Activated effector memory CD4-positive, alpha-beta T cell treated with Interleukin-2 at 50 U/mL for 16 hours (primary cell): ENCODE data around the gene PIWIL1.

Experiments used
- DNase-seq: peaks from one replicate; pipeline ENCODE4 v3.0.0-alpha.2; 2020

Gene PIWIL1

DNA sequence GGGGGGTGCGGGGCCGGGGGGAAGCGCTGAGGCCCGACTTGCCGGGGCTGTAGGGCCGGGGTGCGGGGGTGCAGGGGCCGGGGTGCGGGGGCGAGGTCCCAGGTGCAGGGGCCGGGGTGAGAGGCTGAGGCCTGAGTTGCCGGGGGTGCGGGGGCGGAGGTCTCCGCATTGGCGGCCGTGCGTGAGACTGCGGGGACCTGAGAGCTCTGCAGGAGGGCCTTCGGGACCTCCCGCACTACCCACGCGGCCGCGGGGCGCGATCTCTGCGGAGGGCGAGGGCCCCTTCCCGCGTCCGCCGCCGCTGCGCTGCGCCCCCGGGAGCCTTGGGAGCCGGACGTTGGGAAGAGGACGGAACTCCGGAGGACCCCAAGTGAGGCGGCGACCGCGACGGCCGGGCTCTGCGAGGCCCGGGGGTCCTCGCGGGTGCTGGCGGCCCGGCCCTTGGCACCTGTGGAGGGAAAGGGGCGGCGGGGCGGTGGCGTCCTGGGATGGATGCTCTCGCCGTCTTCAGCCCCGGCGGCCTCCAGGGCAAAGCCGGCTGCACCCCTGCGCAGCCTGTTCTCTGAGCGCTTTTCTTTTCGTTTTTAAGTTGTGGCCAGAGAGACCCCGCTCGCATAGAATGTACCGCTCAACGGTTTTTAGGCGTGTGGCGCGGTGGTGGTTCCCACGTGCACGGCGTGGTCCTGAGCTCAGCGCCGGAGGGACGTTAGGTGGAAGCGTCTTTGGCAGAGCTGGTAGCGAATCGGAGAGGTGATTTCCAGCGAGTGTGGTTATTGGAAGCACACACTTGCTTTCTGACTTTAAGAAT lies 1.3 kb downstream of the PIWIL1 start:
- no peak for DNase-seq

DNA sequence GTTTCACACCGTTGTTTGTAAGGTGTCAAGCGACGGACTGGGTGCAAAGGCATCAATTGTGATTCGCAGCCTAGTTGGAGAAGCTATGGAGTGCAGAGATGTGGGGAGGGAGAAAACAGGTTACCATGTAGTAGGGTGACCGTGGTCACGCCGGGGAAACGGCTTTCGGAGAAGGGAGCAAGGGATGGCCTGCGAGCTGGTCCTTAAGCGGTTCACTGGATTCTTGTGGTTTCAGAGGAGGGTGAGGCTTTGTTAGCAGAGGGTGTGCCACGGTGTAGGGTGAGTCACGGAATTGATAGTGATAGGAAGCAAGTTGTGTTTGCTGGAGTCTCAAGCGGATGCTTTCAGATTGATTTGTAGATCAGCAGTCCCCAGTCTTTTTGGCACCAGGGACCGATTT lies 2.3 kb downstream of the PIWIL1 start:
- DNase-seq, result no peak

DNA sequence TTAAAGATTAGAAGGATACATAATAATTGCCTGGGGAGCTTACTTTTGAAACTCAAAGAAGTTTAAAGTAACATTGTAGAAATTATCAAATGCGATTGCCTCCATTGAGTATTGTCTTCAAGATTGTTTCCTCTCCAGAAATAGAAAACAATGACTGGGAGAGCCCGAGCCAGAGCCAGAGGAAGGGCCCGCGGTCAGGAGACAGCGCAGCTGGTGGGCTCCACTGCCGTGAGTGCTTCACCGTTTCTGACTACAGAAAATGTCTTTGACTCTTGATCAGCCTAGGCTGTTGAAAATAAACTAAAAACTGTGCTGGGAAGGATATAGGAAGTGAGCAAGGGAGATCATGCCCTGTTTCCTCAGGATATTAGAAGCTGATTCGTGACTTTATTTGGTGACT lies 4.8 kb downstream of the PIWIL1 start:
- DNase-seq, result no peak

- DNase-seq, result no peak
These were observed 5.2 kb downstream of the PIWIL1 start for GRCh38 chr12:130342842-130343241.

DNA sequence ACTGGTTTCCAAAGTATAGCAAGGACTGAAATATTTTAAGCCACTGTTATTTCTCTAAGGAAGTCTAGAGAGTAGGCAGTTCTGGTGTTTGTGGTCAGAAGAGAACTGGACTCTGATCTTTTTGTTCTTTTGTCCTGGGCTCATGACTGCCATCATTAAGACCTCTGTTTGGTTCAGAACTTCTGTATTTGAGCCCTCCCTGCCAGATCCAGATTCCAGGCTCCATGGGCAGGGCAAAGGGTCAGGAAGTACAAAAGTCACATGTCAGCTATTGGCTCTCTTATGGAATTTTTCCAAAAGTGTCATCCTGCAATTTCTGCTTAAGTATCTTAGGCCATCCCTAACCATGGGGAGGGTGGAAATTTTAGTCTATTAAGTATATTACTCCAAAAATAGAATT lies 6.8 kb downstream of the PIWIL1 start:
- no peak for DNase-seq

GRCh38 chr12:130345292-130345691 lies 7.6 kb downstream of the PIWIL1 start:
- DNase-seq, result no peak

GRCh38 chr12:130347588-130347987 lies 9.9 kb downstream of the PIWIL1 start:
- no peak for DNase-seq

DNA sequence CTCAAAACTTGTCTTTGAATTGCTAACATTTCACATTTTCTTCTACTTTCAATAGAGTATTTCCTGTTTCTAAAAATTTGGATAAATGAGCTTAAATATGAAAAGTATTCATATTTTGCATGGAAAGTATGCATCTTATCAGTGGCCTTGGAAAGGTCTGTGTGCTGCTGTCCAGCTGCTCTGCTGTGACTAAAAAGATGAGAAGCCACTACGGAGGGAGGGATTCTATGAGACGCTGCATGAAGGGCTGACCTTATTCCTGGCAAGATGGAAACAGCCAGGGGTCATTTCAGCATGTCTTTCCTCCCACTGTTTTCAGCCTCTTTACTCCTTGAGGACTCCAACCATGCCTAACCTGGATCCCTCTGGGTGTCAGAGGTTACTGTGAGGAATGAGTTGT lies 13.0 kb downstream of the PIWIL1 start:
- DNase-seq, result no peak

DNA sequence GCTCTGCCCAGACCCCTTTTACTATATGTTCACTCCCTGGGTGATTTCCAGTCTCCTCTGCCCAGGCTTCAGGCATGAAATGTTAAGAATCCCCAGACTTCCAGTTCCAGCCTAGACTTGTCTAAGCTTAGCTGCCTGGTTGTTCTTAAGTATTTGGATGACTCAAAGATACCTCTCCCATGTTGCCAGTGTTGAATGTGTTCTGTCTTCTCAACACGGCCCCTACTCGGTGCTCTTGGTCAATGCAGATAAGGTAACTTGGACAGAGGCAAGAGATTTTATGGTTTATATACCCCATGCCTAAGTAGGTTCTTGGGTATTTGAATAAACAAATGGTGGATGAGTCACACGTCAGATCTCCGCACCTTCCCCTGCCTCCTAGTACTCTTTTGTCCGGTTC lies 13.6 kb downstream of the PIWIL1 start:
- DNase-seq, result no peak

DNA sequence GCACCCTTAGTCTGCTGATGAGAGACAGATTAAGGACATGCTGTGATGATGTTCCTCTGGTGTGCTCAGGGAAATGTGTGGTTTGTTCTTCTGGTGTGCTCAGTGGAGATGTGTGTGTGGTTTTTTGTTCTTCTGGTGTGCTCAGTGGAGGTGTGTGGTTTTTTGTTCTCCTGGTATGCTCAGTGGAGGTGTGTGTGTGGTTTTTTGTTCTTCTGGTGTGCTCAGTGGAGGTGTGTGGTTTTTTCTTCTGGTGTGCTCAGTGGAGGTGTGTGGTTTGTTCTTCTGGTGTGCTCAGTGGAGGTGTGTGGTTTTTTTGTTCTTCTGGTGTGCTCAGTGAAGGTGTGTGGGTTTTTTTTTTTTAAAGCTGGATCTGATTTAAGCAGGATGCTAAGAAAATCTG lies 15.4 kb downstream of the PIWIL1 start:
- DNase-seq, result no peak

DNA sequence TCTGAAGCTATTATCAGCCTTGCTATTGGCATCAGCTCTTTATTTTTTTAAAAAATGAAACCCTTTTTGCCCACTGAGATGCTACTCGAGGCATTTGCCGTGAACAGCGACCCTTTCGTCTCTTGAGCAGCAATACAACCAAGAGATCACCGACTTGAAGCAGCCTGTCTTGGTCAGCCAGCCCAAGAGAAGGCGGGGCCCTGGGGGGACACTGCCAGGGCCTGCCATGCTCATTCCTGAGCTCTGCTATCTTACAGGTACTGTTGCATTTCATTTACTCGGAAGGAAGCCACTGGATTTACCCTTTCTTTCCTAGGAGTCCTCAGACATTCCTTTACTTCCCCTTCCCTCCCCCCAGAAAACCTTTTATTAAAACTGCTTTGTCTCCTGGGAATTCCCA lies 16.7 kb downstream of the PIWIL1 start:
- DNase-seq, result no peak

GRCh38 chr12:130356222-130356621 lies 18.5 kb downstream of the PIWIL1 start:
- no peak for DNase-seq

DNA sequence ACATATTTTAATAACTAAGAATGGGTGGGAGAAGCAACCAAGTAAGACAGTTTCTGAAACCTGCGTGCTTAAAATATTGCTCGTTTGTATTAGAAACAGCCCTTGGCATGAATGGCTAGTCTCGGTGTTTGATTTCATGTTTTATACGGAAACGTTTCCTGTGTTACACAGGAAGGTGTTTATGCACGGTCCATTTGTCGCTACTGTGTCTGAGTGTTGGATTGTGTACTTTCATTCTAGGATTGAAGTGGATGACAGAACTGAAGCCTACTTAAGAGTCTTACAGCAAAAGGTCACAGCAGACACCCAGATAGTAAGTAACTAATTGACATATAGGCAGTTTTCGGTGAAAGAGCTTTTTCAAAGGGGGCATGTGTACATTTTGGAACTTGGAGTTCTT lies 19.6 kb downstream of the PIWIL1 start:
- DNase-seq, result no peak

DNA sequence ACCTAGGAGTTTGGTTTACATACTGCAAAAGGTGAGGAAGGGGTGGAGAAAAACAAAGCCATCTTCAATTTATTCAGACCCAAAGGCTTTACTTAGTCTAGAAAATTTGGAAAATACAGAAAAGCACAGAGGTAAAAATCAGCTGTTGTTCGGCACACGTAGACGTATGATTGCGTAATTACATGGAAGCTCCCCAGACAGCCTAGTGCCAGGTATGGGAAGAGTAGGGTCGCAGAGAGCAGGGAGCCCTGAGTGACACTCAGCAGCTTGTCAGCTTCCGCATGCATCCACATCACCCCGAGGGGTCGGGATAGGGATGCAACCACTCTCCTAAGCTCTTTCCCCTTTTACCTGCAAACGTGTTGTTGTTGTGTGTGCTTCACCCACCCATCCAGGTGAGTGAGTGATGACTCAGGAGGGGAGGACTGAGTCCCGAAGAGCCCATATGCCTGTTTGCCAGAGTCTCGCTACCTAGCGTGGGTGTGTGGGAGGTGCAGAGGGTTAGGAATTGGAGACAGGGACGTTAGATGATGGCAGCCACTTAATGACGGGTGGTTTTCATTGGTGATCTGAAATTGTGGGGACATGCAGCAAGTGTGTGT lies 20.1 kb downstream of the PIWIL1 start:
- DNase-seq, result no peak

DNA sequence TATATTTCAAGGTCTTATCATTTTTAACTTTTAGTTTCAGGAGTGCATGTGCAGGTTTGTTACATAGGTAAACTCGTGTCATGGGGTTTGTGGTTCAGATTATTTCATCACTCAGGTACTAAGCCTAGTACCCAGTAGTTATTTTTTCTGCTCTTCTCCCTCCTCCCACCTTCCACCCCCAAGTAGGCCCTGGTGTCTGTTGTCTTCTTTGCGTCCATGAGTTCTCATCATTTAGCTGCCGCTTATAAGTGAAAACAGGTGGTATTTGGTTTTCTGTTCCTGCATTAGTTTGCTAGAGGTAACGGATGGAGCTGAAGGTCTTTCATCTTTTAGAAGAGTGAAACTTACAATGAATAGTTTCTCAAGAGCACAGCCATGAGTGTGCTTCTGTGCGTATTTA lies 24.4 kb downstream of the PIWIL1 start:
- no peak for DNase-seq

DNA sequence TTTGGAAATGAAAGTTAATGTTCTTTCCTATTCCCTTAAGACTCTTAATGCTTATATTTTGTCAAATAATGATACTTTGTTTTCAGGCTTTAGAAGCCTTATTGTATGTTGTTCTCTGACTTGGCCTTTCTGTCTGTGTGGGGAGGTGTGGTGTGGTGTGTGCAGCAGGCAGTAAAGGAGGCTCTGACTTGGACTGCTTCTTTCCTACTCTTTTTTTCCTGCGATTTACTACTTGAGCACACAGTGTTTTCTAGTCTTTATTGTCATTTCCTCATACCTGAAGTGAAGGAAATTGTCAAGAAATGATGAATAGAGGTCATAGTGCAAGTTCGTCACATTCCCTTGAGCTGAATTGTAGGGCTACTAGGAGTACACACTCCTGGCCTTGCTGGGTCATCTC lies 26.9 kb downstream of the PIWIL1 start:
- no peak for DNase-seq

DNA sequence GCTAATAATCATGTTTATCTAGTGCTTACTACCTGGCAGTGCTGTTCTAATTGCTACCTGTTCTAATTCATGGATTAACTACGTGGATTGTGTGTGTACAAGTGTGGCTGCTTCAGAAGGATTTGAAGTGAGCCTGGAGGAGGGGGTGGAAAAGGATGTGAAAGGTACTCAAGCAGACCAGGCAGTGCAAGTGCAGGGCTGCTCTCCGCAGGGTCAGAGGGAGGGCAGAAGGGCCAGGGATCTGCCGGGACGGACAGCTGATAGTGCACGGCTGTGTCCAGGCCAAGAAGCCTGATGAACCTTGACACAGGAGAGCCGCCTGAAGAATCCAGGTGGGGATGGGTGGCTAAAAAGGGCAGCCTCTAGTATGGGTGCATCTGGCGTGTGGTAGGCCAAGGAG lies 28.5 kb downstream of the PIWIL1 start:
- no peak for DNase-seq

- DNase-seq, result no peak
These were observed 29.3 kb downstream of the PIWIL1 start for GRCh38 chr12:130367003-130367402.

DNA sequence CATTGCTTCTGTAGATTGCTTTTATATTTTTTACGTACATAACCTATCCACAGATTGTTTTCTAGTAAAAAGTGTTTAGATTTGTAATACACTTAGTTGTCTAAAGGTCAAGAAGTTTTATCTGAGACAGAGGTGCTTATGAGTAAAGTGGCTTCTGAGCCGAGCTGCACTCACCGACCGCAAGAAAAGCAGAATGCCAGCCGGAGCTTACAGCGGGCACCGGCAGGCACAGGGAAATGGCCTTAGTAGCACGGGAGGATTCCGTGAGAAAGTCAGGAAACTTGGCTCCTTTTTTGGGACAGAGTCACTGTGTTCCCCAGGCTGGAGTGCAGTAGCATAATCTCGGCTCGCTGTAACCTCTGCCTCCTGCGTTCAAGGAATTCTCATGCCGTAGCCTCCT lies 29.8 kb downstream of the PIWIL1 start:
- DNase-seq, result no peak

- DNase-seq, result no peak
These were observed 32.1 kb downstream of the PIWIL1 start for GRCh38 chr12:130369816-130370215.

- no peak for DNase-seq
These were observed 33.6 kb downstream of the PIWIL1 start for GRCh38 chr12:130371296-130371695.

- no peak for DNase-seq
These were observed 35.2 kb downstream of the PIWIL1 start for GRCh38 chr12:130372936-130373335.

DNA sequence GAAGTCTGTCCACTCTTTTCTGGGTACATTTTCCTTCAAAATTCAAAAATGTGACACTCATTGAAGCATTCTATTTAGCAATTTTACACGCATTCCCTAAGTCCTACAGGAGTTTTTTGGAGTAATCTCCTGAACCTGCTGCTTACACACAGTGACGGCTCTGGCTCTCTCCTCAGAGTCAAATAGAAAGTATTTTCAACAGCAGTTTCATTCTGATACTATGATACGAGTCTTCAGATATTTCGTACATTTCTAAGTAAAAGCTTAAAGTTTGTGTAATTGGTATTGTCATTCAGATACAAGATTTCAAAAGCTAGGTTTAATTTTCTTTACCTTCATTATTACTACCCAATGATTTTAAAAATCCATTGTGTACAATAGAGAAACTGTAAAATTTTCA lies 36.4 kb downstream of the PIWIL1 start:
- DNase-seq, result no peak

DNA sequence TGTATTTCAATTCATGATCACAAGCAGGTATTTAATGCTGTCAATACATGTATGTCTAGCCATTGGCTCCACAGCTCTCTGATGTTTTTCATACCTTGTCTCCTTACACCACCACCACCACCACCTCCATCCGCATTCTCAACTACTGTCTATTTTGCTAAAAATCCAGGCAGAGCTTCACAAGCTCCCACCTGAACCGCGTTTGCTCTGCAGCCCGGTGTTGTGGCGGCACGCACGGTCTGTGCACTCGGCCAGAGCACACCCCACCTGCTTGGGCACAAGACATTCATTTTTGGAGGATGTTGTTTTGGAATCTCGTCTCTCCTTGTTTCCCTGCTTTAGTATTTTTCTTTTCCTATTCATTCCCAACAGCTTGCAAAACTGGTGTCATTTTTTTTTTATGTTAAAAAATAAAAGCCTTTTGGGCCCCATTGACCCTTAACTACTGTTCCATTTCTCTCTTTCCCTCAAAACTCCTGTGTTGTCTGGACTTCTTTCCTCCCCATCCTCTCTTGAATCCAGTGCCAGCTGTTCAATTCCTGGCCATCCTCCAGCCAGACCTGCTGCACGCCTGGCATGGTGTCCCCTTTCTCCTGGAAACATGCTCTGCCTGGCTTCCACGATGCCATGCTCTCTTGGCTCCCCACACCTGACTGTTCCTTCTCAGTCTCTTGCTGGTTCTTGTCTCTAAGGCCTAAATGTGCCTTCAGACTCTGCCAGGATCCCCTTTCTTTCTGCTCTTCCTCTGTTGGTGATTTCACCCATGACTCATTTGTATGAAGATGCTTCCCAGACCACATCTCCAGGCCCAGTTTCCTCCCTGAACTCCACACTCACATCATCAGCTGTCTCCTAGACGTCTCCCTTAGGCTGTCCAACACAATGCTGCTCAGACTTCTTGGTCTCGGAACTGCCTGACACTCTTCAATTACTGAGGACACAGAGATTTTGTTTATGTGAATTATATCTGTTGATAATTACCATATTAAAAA lies 37.9 kb downstream of the PIWIL1 start:
- DNase-seq, result no peak
